Esophagus squamous epithelium (tissue), 5 donors: ENCODE measurements around the gene ACTR2. TPM values are rescaled to one million over a fixed set of nuclear protein-coding genes. Genes with fewer than 3 reads are reported as not detected.
A peak's percentile ranks its signal among the peaks of the same experiment; 100 is the strongest.

Experiments used
- DNase-seq: peaks from one replicate; lab custom pipeline; 2025; lab: John Stamatoyannopoulos, UW
- H3K27ac ChIP-seq, 4 donors: fragments of 200-600 bp; sonication (generic); one replicate each; pipeline ENCODE4 v1.5.1; 2016 to 2019; ENCODE audit warnings: mild to moderate bottlenecking in 1 of 4
- H3K27me3 ChIP-seq, 4 donors: fragments of 200-600 bp; sonication (generic); 1 replicate in 3 of 4; 2 replicates in 1 of 4; pipeline versions ENCODE4 v1.5.1 to v1.6.0; 2017 to 2021; ENCODE audit warnings: antibody characterized with exemption in 1 of 4
- H3K36me3 ChIP-seq, 3 donors: fragments of 200-600 bp; sonication (generic); one replicate each; pipeline ENCODE4 v1.5.1; 2016 to 2019
- H3K4me1 ChIP-seq, 3 donors: fragments of 200-600 bp; sonication (generic); one replicate each; pipeline ENCODE4 v1.5.1; 2017 to 2019
- H3K4me3 ChIP-seq, 4 donors: fragments of 200-600 bp; sonication (generic); 1 replicate in 3 of 4; 2 replicates in 1 of 4; pipeline ENCODE4 v1.5.1; 2016 to 2019; ENCODE audit warnings: mild to moderate bottlenecking in 2 of 4, moderate library complexity in 1 of 4
- H3K9me3 ChIP-seq, 3 donors: fragments of 200-600 bp; sonication (generic); one replicate each; pipeline ENCODE4 v1.5.1; 2016 to 2019
- POLR2A ChIP-seq, 4 donors: fragments of 450-650 bp; IDR thresholded peaks; one replicate each; pipeline ENCODE4 v1.6.1; 2017; ENCODE audit warnings: antibody characterized with exemption in 4 of 4, mild to moderate bottlenecking in 4 of 4, moderate library complexity in 3 of 4
- WGBS, 2 donors: methylation state at CpG; one replicate each; pipeline ENCODE4 v1.1.5; 2018; 5-methylcytosine and 5-hydroxymethylcytosine counted together
- intact Hi-C: fragments of 100-400 bp; cut with DNase I; formaldehyde crosslinking; loops from one replicate; pipeline ENCODE4 v1.15.0; 2022
- total RNA-seq, 4 donors: library from RNA; depleted of rRNA; stranded (reverse); fragments of >200 nt; gene quantifications; one replicate each; pipeline ENCODE4 v1.1.0, GENCODE V29; 2016
- TF ChIP-seq, protein P1 (sequence below), 6 experiments: fragments of 450-650 bp in 4 of 6; fragments of 200-600 bp in 2 of 6; sonication (generic) in 2 of 6; IDR thresholded peaks; one replicate each; pipeline ENCODE4 v1.5.1; 2016 to 2019; ENCODE audit warnings: antibody characterized with exemption in 6 of 6, mild to moderate bottlenecking in 4 of 6, moderate library complexity in 4 of 6
- donor health status: DM: yes; HTN: yes; CAD: no.

Gene ACTR2
- total RNA-seq, 4 donors from 2014 or later, result 70.6 to 124 (median 91.1) TPM

DNA sequence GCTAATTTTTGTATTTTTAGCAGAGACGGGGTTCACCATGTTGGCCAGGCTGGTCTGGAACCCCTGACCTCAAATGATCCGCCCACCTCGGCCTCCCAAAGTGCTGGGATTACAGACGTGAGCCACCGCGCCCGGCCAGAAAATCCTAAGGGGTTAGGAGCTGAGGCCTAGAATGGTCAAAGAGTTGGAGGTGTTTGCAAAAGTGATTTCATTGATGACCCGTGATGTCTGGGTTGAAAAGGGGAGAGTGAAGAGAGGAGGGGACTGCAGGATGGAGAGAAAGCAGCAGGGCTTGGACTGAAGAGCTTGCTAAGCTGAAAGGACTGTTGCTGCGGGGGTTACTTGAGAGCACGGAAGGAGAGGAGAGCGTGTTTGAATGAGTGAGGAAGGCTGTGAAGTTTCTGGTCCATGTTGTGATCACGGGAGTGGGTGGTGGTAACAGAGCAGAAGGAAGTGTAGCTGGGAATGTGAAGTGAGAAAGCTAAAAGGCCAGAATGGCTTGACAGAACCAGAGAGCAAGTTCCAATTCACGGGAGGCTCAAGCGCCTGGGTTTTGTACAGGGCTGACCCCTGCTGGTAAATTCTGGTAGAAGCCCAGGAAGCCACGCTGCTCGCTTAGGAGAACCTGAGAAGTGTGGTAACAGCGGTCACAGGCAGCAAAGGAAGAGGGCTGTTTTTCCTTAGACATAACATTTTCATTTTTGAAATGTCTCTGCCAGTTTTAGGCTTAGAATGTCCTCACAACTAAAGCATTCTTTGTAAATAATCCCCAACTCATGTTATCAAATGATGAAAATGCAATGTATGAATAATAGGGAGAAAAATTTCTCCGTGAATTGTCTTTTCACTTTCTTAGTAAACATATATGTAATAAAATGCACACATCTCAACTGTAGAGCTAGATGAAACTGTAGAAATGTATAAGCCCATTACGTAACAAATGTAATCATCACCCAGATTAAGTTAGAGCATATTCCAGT is 40.5 kb upstream of the ACTR2 start:
- intact Hi-C loops, result loop anchor here (10.0 kb wide), 1 partner anchor 122 kb away; no protein-coding TSS in a partner anchor
- WGBS, 2 donors, result 45 to 50% methylated on average over 14 to 15 of the region's 19 CpGs
- no peak for DNase-seq
- Histone ChIP-seq H3K4me1 (peaks cover 0 to 3% (median 3%) of the 10 kb centered on the region in 3 donors), H3K4me3 (no peak overlapping the region), H3K36me3 (no peaks in the 10 kb centered on the region), H3K9me3 (no peaks in the 10 kb centered on the region), H3K27ac (no peak overlapping the region), H3K27me3 (no peaks in the 10 kb centered on the region)
- TF ChIP-seq POLR2A (IDR thresholded peaks at IDR 0.05), result no peak
- TF ChIP-seq, protein P1, sequence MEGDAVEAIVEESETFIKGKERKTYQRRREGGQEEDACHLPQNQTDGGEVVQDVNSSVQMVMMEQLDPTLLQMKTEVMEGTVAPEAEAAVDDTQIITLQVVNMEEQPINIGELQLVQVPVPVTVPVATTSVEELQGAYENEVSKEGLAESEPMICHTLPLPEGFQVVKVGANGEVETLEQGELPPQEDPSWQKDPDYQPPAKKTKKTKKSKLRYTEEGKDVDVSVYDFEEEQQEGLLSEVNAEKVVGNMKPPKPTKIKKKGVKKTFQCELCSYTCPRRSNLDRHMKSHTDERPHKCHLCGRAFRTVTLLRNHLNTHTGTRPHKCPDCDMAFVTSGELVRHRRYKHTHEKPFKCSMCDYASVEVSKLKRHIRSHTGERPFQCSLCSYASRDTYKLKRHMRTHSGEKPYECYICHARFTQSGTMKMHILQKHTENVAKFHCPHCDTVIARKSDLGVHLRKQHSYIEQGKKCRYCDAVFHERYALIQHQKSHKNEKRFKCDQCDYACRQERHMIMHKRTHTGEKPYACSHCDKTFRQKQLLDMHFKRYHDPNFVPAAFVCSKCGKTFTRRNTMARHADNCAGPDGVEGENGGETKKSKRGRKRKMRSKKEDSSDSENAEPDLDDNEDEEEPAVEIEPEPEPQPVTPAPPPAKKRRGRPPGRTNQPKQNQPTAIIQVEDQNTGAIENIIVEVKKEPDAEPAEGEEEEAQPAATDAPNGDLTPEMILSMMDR (IDR thresholded peaks at IDR 0.05), result peak; percentile 54 to 82 (median 76)

DNA sequence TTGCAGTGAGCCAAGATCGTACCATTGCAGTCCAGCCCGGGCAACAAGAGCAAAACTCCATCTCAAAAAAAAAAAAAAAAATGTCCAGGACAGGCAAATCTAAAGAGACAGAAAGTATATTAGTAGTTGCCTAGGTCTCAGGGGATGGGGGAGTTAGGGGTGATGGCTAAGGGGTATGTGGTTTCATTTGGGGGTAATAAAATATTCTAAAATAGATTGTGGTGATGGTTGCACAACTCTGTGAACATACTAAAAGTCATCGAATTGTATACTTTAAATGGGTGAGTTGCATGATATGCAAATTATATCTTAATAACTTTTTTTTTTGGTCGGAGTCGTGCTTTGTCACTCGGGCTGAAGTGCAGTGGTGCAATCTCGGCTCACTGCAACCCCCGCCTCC is 34.2 kb upstream of the ACTR2 start:
- 77 to 79% methylated on average over 8 of the region's 8 CpGs for WGBS, 2 donors
- DNase-seq, result no peak
- no peaks in the 10 kb centered on the region for H3K27me3 ChIP-seq
- no peak overlapping the region for H3K4me3 ChIP-seq
- no peaks in the 10 kb centered on the region for H3K36me3 ChIP-seq
- H3K27ac ChIP-seq, result no peak overlapping the region
- H3K4me1 ChIP-seq, result no peaks in the 10 kb centered on the region
- TF ChIP-seq, protein P1 (IDR thresholded peaks at IDR 0.05), result no peak
- no peak for TF ChIP-seq POLR2A (IDR thresholded peaks at IDR 0.05)
- no peaks in the 10 kb centered on the region for H3K9me3 ChIP-seq
- intact Hi-C loops, result no loop called here

DNA sequence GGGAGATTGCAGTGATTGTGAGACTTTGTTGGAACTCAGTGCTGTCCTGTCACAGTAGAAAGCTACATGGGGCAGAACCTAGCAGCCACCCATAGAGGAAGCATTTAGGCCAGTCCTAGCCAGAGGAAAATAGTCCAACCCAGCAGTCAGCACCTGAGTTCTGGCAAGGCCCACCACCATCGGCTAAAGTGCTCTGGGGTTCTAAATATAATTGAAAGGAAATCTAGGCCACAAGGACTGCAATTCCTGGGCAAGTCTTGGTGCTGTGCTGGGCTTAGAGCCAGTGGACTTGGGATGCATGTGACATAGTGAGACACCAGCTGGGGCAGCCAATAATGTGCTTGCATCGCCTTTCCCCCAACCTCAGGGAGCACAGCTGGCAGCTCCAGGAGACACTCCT is 28.9 kb upstream of the ACTR2 start:
- 60 to 92% methylated on average over 1 to 2 of the region's 2 CpGs for WGBS, 2 donors
- no peak for DNase-seq
- TF ChIP-seq, protein P1 (IDR thresholded peaks at IDR 0.05), result no peak
- TF ChIP-seq POLR2A (IDR thresholded peaks at IDR 0.05), result no peak

DNA sequence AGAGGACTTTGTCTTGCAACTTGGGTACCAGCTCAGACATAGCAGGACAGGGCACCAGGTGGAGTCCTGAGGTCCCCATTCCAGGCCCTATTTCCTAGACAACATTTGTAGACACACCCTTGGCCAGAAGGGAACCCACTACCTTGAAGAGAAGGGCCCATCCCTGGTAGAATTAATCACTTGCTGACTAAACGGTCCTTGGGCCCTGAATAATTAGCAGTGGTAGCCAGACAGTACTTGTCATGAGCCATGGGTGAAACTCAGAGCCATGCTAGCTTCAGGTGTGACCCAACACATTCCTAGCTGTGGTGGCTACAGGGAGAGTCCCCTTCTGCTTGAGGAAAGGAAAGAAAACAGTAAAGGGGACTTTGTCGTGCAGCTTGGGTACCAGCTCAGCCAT is 28.5 kb upstream of the ACTR2 start:
- Histone ChIP-seq H3K27me3 (no peaks in the 10 kb centered on the region), H3K9me3 (no peaks in the 10 kb centered on the region), H3K36me3 (no peaks in the 10 kb centered on the region), H3K4me1 (no peaks in the 10 kb centered on the region), H3K27ac (no peak overlapping the region), H3K4me3 (no peak overlapping the region)
- WGBS, 2 donors, result 100% methylated on average over 1 of the region's 2 CpGs; no CpG with 5 or more reads in 1 of the 2 donors
- DNase-seq, result no peak
- TF ChIP-seq, protein P1 (IDR thresholded peaks at IDR 0.05), result no peak
- no peak for TF ChIP-seq POLR2A (IDR thresholded peaks at IDR 0.05)
- intact Hi-C loops, result no loop called here

More for the DNA sequence above, 28.9 kb upstream of the ACTR2 start:
- Histone ChIP-seq H3K27ac (no peak overlapping the region), H3K4me1 (no peaks in the 10 kb centered on the region), H3K27me3 (no peaks in the 10 kb centered on the region), H3K4me3 (no peak overlapping the region), H3K36me3 (no peaks in the 10 kb centered on the region), H3K9me3 (no peaks in the 10 kb centered on the region)
- intact Hi-C loops, result no loop called here

DNA sequence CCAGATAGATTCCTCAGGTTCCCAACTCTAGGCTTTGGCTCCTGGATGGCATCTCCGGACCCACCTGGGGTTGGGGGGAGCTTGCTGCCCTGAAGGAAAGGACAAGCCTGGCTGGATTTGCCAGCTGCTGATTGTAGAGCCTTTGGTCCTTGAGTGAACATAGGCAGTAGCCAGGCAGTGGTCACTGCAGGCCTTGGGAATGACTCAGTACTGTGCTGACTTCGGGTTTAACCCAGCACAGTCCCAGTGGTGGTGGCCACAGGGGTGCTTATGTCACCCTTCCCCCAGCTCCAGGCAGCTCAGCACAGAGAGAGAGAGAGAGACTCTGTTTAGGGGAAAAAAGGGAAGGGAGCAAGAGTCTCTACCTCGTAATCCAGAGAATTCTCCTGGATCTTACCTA is 27.7 kb upstream of the ACTR2 start:
- intact Hi-C loops, result no loop called here

More for the DNA sequence above, 27.7 kb upstream of the ACTR2 start:
- H3K27ac ChIP-seq, result no peak overlapping the region
- no peaks in the 10 kb centered on the region for H3K4me1 ChIP-seq
- WGBS, 2 donors, result 63% methylated on average over 1 of the region's 3 CpGs; no CpG with 5 or more reads in 1 of the 2 donors
- DNase-seq, result no peak
- TF ChIP-seq, protein P1 (IDR thresholded peaks at IDR 0.05), result no peak
- TF ChIP-seq POLR2A (IDR thresholded peaks at IDR 0.05), result no peak
- no peaks in the 10 kb centered on the region for H3K36me3 ChIP-seq
- no peaks in the 10 kb centered on the region for H3K9me3 ChIP-seq
- H3K27me3 ChIP-seq, result no peaks in the 10 kb centered on the region
- no peak overlapping the region for H3K4me3 ChIP-seq
